ENCODE results near the gene CHD5. TPM values are rescaled to one million over a fixed set of nuclear protein-coding genes. Genes with fewer than 3 reads are reported as not detected.

Gene CHD5
- total RNA-seq, 1 experiment from 2014 or later, result not detected

GRCh38 chr1:6148497-6149241 is 31.5 kb downstream of the CHD5 start:
- no peak overlapping the region for H3K9ac ChIP-seq (ENCODE audit: low read length)
- H3K4me3 ChIP-seq (ENCODE audit: low read length), result no peak overlapping the region
- H3K9me3 ChIP-seq (ENCODE audit: low read length), result no peaks in the 10 kb centered on the region
- no peaks in the 10 kb centered on the region for H3K27me3 ChIP-seq (ENCODE audit: low read length)
- no peaks in the 10 kb centered on the region for H3K36me3 ChIP-seq (ENCODE audit: insufficient read depth, low read length)
- no peak overlapping the region for H3K4me2 ChIP-seq (ENCODE audit: low read depth, low read length, poor library complexity, severe bottlenecking)
- no peaks in the 10 kb centered on the region for H3K4me1 ChIP-seq (ENCODE audit: low read length)
- H3K27ac ChIP-seq (ENCODE audit: low read length), result no peak overlapping the region
- DNase-seq, result no peak
- H2AFZ ChIP-seq (ENCODE audit: low read length), result no peak overlapping the region
- no peaks in the 10 kb centered on the region for H3K9me2 ChIP-seq (replicated peaks; ENCODE audit: insufficient read depth, low read length)
- no peaks in the 10 kb centered on the region for H4K20me1 ChIP-seq (ENCODE audit: insufficient read depth, low read depth, low read length)
- H3K79me2 ChIP-seq (ENCODE audit: low read length), result no peaks in the 10 kb centered on the region

- Histone ChIP-seq H3K9me3 (ENCODE audit: low read length) (no peaks in the 10 kb centered on the region), H2AFZ (ENCODE audit: low read length) (no peak overlapping the region), H3K4me3 (ENCODE audit: low read length) (no peak overlapping the region), H3K36me3 (ENCODE audit: insufficient read depth, low read length) (no peaks in the 10 kb centered on the region), H3K27me3 (ENCODE audit: low read length) (no peaks in the 10 kb centered on the region), H3K4me2 (ENCODE audit: low read depth, low read length, poor library complexity, severe bottlenecking) (no peak overlapping the region), H3K27ac (ENCODE audit: low read length) (no peak overlapping the region), H4K20me1 (ENCODE audit: insufficient read depth, low read depth, low read length) (no peaks in the 10 kb centered on the region), H3K4me1 (ENCODE audit: low read length) (no peaks in the 10 kb centered on the region), H3K9ac (ENCODE audit: low read length) (no peak overlapping the region), H3K9me2 (replicated peaks; ENCODE audit: insufficient read depth, low read length) (no peaks in the 10 kb centered on the region), H3K79me2 (ENCODE audit: low read length) (no peaks in the 10 kb centered on the region)
- no peak for DNase-seq
These were observed 34.2 kb downstream of the CHD5 start for GRCh38 chr1:6145864-6146410.

GRCh38 chr1:6145396-6145750 is 34.7 kb downstream of the CHD5 start:
- H3K36me3 ChIP-seq (ENCODE audit: insufficient read depth, low read length), result no peaks in the 10 kb centered on the region
- H3K4me3 ChIP-seq (ENCODE audit: low read length), result no peak overlapping the region
- no peaks in the 10 kb centered on the region for H3K4me1 ChIP-seq (ENCODE audit: low read length)
- H2AFZ ChIP-seq (ENCODE audit: low read length), result no peak overlapping the region
- no peak for DNase-seq
- H3K9me2 ChIP-seq (replicated peaks; ENCODE audit: insufficient read depth, low read length), result no peaks in the 10 kb centered on the region
- no peak overlapping the region for H3K4me2 ChIP-seq (ENCODE audit: low read depth, low read length, poor library complexity, severe bottlenecking)
- no peak overlapping the region for H3K27ac ChIP-seq (ENCODE audit: low read length)
- H3K9me3 ChIP-seq (ENCODE audit: low read length), result no peaks in the 10 kb centered on the region
- no peak overlapping the region for H3K9ac ChIP-seq (ENCODE audit: low read length)
- no peaks in the 10 kb centered on the region for H3K27me3 ChIP-seq (ENCODE audit: low read length)
- no peaks in the 10 kb centered on the region for H4K20me1 ChIP-seq (ENCODE audit: insufficient read depth, low read depth, low read length)
- no peaks in the 10 kb centered on the region for H3K79me2 ChIP-seq (ENCODE audit: low read length)

- H3K9me3 ChIP-seq (ENCODE audit: low read length), result no peaks in the 10 kb centered on the region
- H3K27ac ChIP-seq (ENCODE audit: low read length), result no peak overlapping the region
- no peaks in the 10 kb centered on the region for H3K27me3 ChIP-seq (ENCODE audit: low read length)
- H3K9me2 ChIP-seq (replicated peaks; ENCODE audit: insufficient read depth, low read length), result no peaks in the 10 kb centered on the region
- H4K20me1 ChIP-seq (ENCODE audit: insufficient read depth, low read depth, low read length), result no peaks in the 10 kb centered on the region
- no peak overlapping the region for H3K9ac ChIP-seq (ENCODE audit: low read length)
- no peak overlapping the region for H3K4me2 ChIP-seq (ENCODE audit: low read depth, low read length, poor library complexity, severe bottlenecking)
- H3K4me1 ChIP-seq (ENCODE audit: low read length), result no peaks in the 10 kb centered on the region
- no peak for DNase-seq
- H2AFZ ChIP-seq (ENCODE audit: low read length), result no peak overlapping the region
- H3K36me3 ChIP-seq (ENCODE audit: insufficient read depth, low read length), result no peaks in the 10 kb centered on the region
- no peaks in the 10 kb centered on the region for H3K79me2 ChIP-seq (ENCODE audit: low read length)
- no peak overlapping the region for H3K4me3 ChIP-seq (ENCODE audit: low read length)
These were observed 35.3 kb downstream of the CHD5 start for GRCh38 chr1:6144647-6145395.

GRCh38 chr1:6144175-6144574 is 35.9 kb downstream of the CHD5 start:
- DNase-seq, result no peak
- Histone ChIP-seq H3K4me3 (ENCODE audit: low read length) (no peak overlapping the region), H3K27ac (ENCODE audit: low read length) (no peak overlapping the region), H3K36me3 (ENCODE audit: insufficient read depth, low read length) (no peaks in the 10 kb centered on the region), H3K79me2 (ENCODE audit: low read length) (no peaks in the 10 kb centered on the region), H4K20me1 (ENCODE audit: insufficient read depth, low read depth, low read length) (no peaks in the 10 kb centered on the region), H3K9ac (ENCODE audit: low read length) (no peak overlapping the region), H3K27me3 (ENCODE audit: low read length) (no peaks in the 10 kb centered on the region), H3K4me1 (ENCODE audit: low read length) (no peaks in the 10 kb centered on the region), H3K9me3 (ENCODE audit: low read length) (no peaks in the 10 kb centered on the region), H3K9me2 (replicated peaks; ENCODE audit: insufficient read depth, low read length) (no peaks in the 10 kb centered on the region), H3K4me2 (ENCODE audit: low read depth, low read length, poor library complexity, severe bottlenecking) (no peak overlapping the region), H2AFZ (ENCODE audit: low read length) (no peak overlapping the region)

- no peaks in the 10 kb centered on the region for H3K79me2 ChIP-seq (ENCODE audit: low read length)
- H3K36me3 ChIP-seq (ENCODE audit: insufficient read depth, low read length), result no peaks in the 10 kb centered on the region
- no peak overlapping the region for H3K27ac ChIP-seq (ENCODE audit: low read length)
- H3K4me1 ChIP-seq (ENCODE audit: low read length), result no peaks in the 10 kb centered on the region
- H3K27me3 ChIP-seq (ENCODE audit: low read length), result no peaks in the 10 kb centered on the region
- no peak for DNase-seq
- no peak overlapping the region for H3K4me3 ChIP-seq (ENCODE audit: low read length)
- H4K20me1 ChIP-seq (ENCODE audit: insufficient read depth, low read depth, low read length), result no peaks in the 10 kb centered on the region
- H2AFZ ChIP-seq (ENCODE audit: low read length), result no peak overlapping the region
- no peak overlapping the region for H3K9ac ChIP-seq (ENCODE audit: low read length)
- H3K9me2 ChIP-seq (replicated peaks; ENCODE audit: insufficient read depth, low read length), result no peaks in the 10 kb centered on the region
- H3K4me2 ChIP-seq (ENCODE audit: low read depth, low read length, poor library complexity, severe bottlenecking), result no peak overlapping the region
- H3K9me3 ChIP-seq (ENCODE audit: low read length), result no peaks in the 10 kb centered on the region
These were observed 36.7 kb downstream of the CHD5 start for GRCh38 chr1:6143395-6143794.

- H3K9ac ChIP-seq (ENCODE audit: low read length), result no peak overlapping the region
- no peaks in the 10 kb centered on the region for H4K20me1 ChIP-seq (ENCODE audit: insufficient read depth, low read depth, low read length)
- H3K79me2 ChIP-seq (ENCODE audit: low read length), result no peaks in the 10 kb centered on the region
- no peak overlapping the region for H3K4me3 ChIP-seq (ENCODE audit: low read length)
- H3K9me2 ChIP-seq (replicated peaks; ENCODE audit: insufficient read depth, low read length), result no peaks in the 10 kb centered on the region
- no peak overlapping the region for H3K27ac ChIP-seq (ENCODE audit: low read length)
- no peaks in the 10 kb centered on the region for H3K36me3 ChIP-seq (ENCODE audit: insufficient read depth, low read length)
- no peaks in the 10 kb centered on the region for H3K4me1 ChIP-seq (ENCODE audit: low read length)
- no peak for DNase-seq
- H2AFZ ChIP-seq (ENCODE audit: low read length), result no peak overlapping the region
- H3K4me2 ChIP-seq (ENCODE audit: low read depth, low read length, poor library complexity, severe bottlenecking), result no peak overlapping the region
- H3K27me3 ChIP-seq (ENCODE audit: low read length), result no peaks in the 10 kb centered on the region
- no peaks in the 10 kb centered on the region for H3K9me3 ChIP-seq (ENCODE audit: low read length)
These were observed 37.4 kb downstream of the CHD5 start for GRCh38 chr1:6142734-6143133.

- no peaks in the 10 kb centered on the region for H3K36me3 ChIP-seq (ENCODE audit: insufficient read depth, low read length)
- H3K4me1 ChIP-seq (ENCODE audit: low read length), result no peaks in the 10 kb centered on the region
- H4K20me1 ChIP-seq (ENCODE audit: insufficient read depth, low read depth, low read length), result no peaks in the 10 kb centered on the region
- no peak overlapping the region for H3K9ac ChIP-seq (ENCODE audit: low read length)
- no peaks in the 10 kb centered on the region for H3K79me2 ChIP-seq (ENCODE audit: low read length)
- H3K9me2 ChIP-seq (replicated peaks; ENCODE audit: insufficient read depth, low read length), result no peaks in the 10 kb centered on the region
- no peak overlapping the region for H2AFZ ChIP-seq (ENCODE audit: low read length)
- no peak for DNase-seq
- no peaks in the 10 kb centered on the region for H3K9me3 ChIP-seq (ENCODE audit: low read length)
- no peaks in the 10 kb centered on the region for H3K27me3 ChIP-seq (ENCODE audit: low read length)
- no peak overlapping the region for H3K4me2 ChIP-seq (ENCODE audit: low read depth, low read length, poor library complexity, severe bottlenecking)
- no peak overlapping the region for H3K27ac ChIP-seq (ENCODE audit: low read length)
- no peak overlapping the region for H3K4me3 ChIP-seq (ENCODE audit: low read length)
These were observed 38.0 kb downstream of the CHD5 start for GRCh38 chr1:6142036-6142621.

Data from Karpas-422 (cell line).